OCI-LY3 (cell line): ENCODE data around the gene IFT122.

Source experiments
- EZH2phosphoT487 ChIP-seq: fragments of 200-600 bp; shearing (Covaris generic); IDR thresholded peaks from 2 replicates; pipeline ENCODE4 v1.6.1; 2018; ENCODE audit warnings: antibody characterized with exemption, mixed run types, low read depth
- TF ChIP-seq, protein P1 (sequence below): fragments of 200-600, 300-600 bp; sonication (generic); IDR thresholded peaks from 2 replicates; pipeline ENCODE4 v1.5.1; 2014; ENCODE audit warnings: antibody characterized with exemption, low read length, low read depth

DNA sequence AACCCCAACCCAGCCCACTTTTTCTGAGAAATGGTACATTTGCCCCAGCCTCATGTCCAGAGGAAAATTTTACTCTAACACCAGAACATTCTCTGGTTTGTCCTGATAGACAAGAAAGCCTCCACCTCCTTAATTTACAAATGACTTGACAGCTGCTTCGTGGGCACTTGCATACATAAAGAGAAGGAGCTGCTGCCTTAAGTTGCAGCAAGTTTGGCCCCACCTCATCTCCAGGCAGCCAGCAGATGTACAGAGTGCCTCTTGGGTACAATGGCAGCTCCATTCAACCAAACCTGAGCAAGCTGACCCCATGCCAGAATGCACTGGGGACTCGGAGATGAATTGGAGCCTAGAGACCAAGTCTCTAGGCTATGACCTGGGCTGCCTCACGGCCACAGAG lies 96.8 kb downstream of the IFT122 start:
- TF ChIP-seq, protein P1, sequence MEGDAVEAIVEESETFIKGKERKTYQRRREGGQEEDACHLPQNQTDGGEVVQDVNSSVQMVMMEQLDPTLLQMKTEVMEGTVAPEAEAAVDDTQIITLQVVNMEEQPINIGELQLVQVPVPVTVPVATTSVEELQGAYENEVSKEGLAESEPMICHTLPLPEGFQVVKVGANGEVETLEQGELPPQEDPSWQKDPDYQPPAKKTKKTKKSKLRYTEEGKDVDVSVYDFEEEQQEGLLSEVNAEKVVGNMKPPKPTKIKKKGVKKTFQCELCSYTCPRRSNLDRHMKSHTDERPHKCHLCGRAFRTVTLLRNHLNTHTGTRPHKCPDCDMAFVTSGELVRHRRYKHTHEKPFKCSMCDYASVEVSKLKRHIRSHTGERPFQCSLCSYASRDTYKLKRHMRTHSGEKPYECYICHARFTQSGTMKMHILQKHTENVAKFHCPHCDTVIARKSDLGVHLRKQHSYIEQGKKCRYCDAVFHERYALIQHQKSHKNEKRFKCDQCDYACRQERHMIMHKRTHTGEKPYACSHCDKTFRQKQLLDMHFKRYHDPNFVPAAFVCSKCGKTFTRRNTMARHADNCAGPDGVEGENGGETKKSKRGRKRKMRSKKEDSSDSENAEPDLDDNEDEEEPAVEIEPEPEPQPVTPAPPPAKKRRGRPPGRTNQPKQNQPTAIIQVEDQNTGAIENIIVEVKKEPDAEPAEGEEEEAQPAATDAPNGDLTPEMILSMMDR, result no peak
- no peak for TF ChIP-seq EZH2phosphoT487
